Right forelimb (tissue), 1 donor: ENCODE measurements around the gene STMP1.
"Not testable (repeated sequence)": the region's sequence is repeated elsewhere in the genome, so short reads cannot be mapped to it uniquely, and the experiment has no call there.

Experiments
- DNase-seq: peaks from one replicate; pipeline ENCODE4 v3.0.0-alpha.2; 2018

STMP1 gene

GRCh38 chr7:135665042-135665441 is 2.7 kb downstream of the STMP1 start:
- no peak for DNase-seq

GRCh38 chr7:135666156-135666555 is 3.8 kb downstream of the STMP1 start:
- DNase-seq, result no peak

GRCh38 chr7:135666846-135667245 is 4.5 kb downstream of the STMP1 start:
- DNase-seq, result no peak

- DNase-seq, result not testable (repeated sequence)
Observed at GRCh38 chr7:135667626-135668025, 5.3 kb downstream of the STMP1 start.

- DNase-seq, result not testable (repeated sequence)
Observed at GRCh38 chr7:135668852-135669395, 6.6 kb downstream of the STMP1 start.

- DNase-seq, result no peak
Observed at GRCh38 chr7:135669774-135670173, 7.5 kb downstream of the STMP1 start.

- DNase-seq, result no peak
Observed at GRCh38 chr7:135670179-135670578, 7.9 kb downstream of the STMP1 start.

GRCh38 chr7:135672560-135673359 is 10.4 kb downstream of the STMP1 start:
- DNase-seq, result no peak

GRCh38 chr7:135673360-135673706 is 11.0 kb downstream of the STMP1 start:
- DNase-seq, result no peak

GRCh38 chr7:135678612-135679575 is 16.6 kb downstream of the STMP1 start:
- peak; percentile 80 for DNase-seq

GRCh38 chr7:135681762-135682161 is 19.4 kb downstream of the STMP1 start:
- no peak for DNase-seq

- DNase-seq, result no peak
Observed at GRCh38 chr7:135682191-135682590, 19.9 kb downstream of the STMP1 start.

GRCh38 chr7:135683609-135684008 is 21.3 kb downstream of the STMP1 start:
- DNase-seq, result no peak

GRCh38 chr7:135684136-135684535 is 21.8 kb downstream of the STMP1 start:
- DNase-seq, result no peak

- no peak for DNase-seq
Observed at GRCh38 chr7:135684699-135685098, 22.4 kb downstream of the STMP1 start.

- DNase-seq, result no peak
Observed at GRCh38 chr7:135685306-135686084, 23.2 kb downstream of the STMP1 start.

GRCh38 chr7:135687466-135687865 is 25.2 kb downstream of the STMP1 start:
- DNase-seq, result no peak

GRCh38 chr7:135690566-135690965 is 28.3 kb downstream of the STMP1 start:
- DNase-seq, result no peak

GRCh38 chr7:135692055-135692454 is 29.7 kb downstream of the STMP1 start:
- no peak for DNase-seq

- DNase-seq, result not testable (repeated sequence)
Observed at GRCh38 chr7:135692606-135693005, 30.3 kb downstream of the STMP1 start.

GRCh38 chr7:135693558-135693957 is 31.2 kb downstream of the STMP1 start:
- no peak for DNase-seq

GRCh38 chr7:135697276-135698049 is 35.1 kb downstream of the STMP1 start:
- no peak for DNase-seq
